Motor neuron (in vitro differentiated cells): ENCODE results near the gene LRSAM1. TPM values are rescaled to one million over a fixed set of nuclear protein-coding genes. Genes with fewer than 3 reads are reported as not detected.

Experiments used
- ATAC-seq, 8 experiments: fragments of 200-7000 bp; cut with Tn5 transposase; replicated peaks in 6 of 8; 2 replicates each; pipeline ENCODE4 v1.8.0; 2021; ENCODE audit warnings: mild to moderate bottlenecking in 8 of 8, moderate library complexity in 8 of 8
- H3K27ac ChIP-seq, 2 donors: fragments of 250-450 bp; sonication (Bioruptor Pico); 2 replicates each; pipeline ENCODE4 v1.9.0; 2021; ENCODE audit warnings: antibody characterized with exemption in 2 of 2, mild to moderate bottlenecking in 2 of 2, moderate library complexity in 1 of 2
- H3K4me1 ChIP-seq, 2 donors: fragments of 250-450 bp; sonication (Bioruptor Pico); replicated peaks in 1 of 2; 2 replicates each; pipeline ENCODE4 v1.6.1; 2021; ENCODE audit warnings: antibody characterized with exemption in 2 of 2, mild to moderate bottlenecking in 2 of 2, moderate library complexity in 1 of 2
- H3K4me3 ChIP-seq, 5 donors: fragments of 250-450 bp; sonication (Bioruptor Pico); 2 replicates each; pipeline ENCODE4 v1.9.0; 2021; ENCODE audit warnings: antibody characterized with exemption in 5 of 5, mild to moderate bottlenecking in 5 of 5, moderate library complexity in 4 of 5
- WGBS, 10 experiments: fragments of 450-650 bp; shearing (Covaris generic); methylation state at CpG; one replicate each; pipeline ENCODE4 v1.0.0; 2022; 5-methylcytosine and 5-hydroxymethylcytosine counted together
- in situ Hi-C, 9 experiments: fragments of 400-800 bp; cut with MboI; loops; one replicate each; pipeline ENCODE4 v1.15.0; 2021; ENCODE audit warnings: low sequenced_read_pairs in 9 of 9, low pct_unique_long_range_greater_than_20kb in 2 of 9; ENCODE audit not compliant: unreplicated experiment in 9 of 9
- total RNA-seq, 8 experiments: library from RNA; unstranded; fragments of 300-600 nt; gene quantifications; 2 replicates each; pipeline versions ENCODE4 v1.2.3 to v1.2.4, GENCODE V29; 2022

LRSAM1 gene
- total RNA-seq: 10 to 100 TPM; 11.5 to 24.1 (median 15.7) TPM

DNA sequence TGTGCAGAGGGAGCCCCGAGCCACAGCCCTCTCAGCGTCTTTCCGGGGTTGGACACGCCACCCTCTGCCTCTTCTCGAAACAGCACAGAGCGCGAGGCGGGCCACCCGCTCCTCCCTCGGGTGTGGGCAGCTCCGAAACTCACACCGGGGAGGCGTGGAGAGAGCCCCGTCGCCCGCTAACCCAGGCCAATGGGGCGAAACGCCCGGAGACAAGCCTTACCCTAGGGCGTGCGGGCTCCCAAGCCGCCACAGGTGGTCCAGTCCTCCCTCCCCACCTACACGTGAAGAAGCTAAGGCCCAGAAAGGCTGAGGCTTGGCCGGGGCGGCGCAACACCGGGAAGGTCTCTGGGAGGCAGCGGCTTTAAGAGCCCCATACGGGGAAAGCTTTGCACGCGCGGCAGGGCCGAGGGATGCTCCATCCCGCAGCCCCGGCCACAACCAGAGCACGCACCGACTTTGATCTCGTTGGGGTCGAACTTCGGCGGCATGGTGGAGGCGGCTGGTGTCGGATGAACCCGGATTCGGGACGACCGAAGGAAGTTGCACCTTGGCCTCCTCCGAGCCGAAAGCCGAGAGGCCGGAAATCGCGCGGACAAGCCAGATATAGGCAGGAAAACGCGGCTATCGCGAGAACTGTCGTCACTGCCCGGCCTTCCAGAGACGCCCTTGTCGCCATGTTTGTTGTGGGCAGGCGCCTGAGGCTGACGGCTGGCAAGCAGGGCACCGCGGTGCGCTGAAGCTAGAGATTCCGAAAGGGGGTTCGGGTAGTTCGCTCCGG, at the start of gene LRSAM1, which contains the start of gene RPL12:
Gene LRSAM1 (plus strand): TSS at position 681 of the 778 bp plus-strand sequence. CDS start 3,018 bp downstream, outside the sequence.
Gene RPL12 (minus strand): TSS at position 577 of the 778 bp plus-strand sequence. CDS start 89 bp downstream, at position 488.
- in situ Hi-C loops: no loop called here
- Histone ChIP-seq H3K27ac (peak within 1 kb of the TSS; percentile 63 to 74), H3K4me3 (peak within 1 kb of the TSS; percentile 61 to 91 (median 66)), H3K4me1 (peaks cover 13 to 16% of the 10 kb centered on the region in 2 donors)
- WGBS, 10 experiments: 0 to 2% (median 0%) methylated on average over 7 to 32 of the region's 71 CpGs; no CpG with 5 or more reads in 6 of the 10 experiments
- ATAC-seq: peak; percentile 49 to 84 (median 75)

- H3K4me1 ChIP-seq: peaks cover 5 to 7% of the 10 kb centered on the region in 2 donors
- 60 to 100% (median 80%) methylated on average over 1 to 6 of the region's 18 CpGs; no CpG with 5 or more reads in 5 of the 10 experiments for WGBS, 10 experiments
- no peak for ATAC-seq
- in situ Hi-C loops: no loop called here
- H3K27ac ChIP-seq: no peak overlapping the region
- no peak overlapping the region for H3K4me3 ChIP-seq
These were observed 48.8 kb upstream of the LRSAM1 start for GRCh38 chr9:127402401-127403090.

GRCh38 chr9:127403507-127404192, 47.7 kb upstream of the LRSAM1 start:
- in situ Hi-C loops: no loop called here
- Histone ChIP-seq H3K27ac (no peak overlapping the region), H3K4me1 (peaks cover under 1 to 1% of the 10 kb centered on the region in 2 donors), H3K4me3 (no peak overlapping the region)
- 80 to 86% methylated on average over 2 to 7 of the region's 22 CpGs; no CpG with 5 or more reads in 8 of the 10 experiments for WGBS, 10 experiments
- no peak for ATAC-seq

- Histone ChIP-seq H3K4me1 (no peaks in the 10 kb centered on the region), H3K4me3 (no peak overlapping the region), H3K27ac (no peak overlapping the region)
- in situ Hi-C loops: no loop called here
- WGBS, 10 experiments: 100% methylated on average over 1 of the region's 23 CpGs; no CpG with 5 or more reads in 9 of the 10 experiments
- ATAC-seq: no peak
These were observed 46.7 kb upstream of the LRSAM1 start for GRCh38 chr9:127404631-127405030.

DNA sequence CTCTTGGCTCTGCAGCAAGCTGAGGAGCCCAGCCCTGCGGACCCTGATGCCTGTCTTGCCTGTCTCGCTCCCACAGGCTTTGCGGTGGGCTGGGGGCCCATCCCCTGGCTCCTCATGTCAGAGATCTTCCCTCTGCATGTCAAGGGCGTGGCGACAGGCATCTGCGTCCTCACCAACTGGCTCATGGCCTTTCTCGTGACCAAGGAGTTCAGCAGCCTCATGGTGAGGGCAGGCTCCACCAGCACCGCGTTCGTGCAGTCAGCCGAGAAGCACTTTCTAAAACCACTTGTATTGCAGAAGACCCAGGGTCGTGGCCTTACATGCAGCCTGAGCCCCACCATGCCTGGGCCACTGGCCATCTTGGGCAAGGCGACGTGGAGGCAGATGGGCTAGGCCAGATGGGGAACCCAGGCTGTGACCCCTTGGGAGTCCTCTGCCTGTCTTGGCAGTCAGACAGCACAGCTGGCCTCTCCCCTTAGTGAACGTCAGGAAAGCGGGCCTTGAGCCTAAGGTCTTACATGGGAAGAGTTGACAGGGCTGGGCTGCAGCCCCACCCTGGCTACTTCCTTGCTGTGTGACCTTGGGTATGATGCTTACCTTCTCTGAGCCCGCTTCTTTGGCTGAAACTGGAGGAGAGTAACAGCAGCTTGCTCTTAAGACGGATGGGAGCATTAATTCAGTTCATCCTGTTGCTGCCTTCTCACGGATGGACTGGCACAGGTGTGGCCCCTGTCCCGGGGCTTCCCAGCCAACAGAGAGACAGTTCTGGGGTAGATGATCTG, 45.8 kb upstream of the LRSAM1 start:
- 60 to 100% (median 95%) methylated on average over 1 to 13 of the region's 20 CpGs; no CpG with 5 or more reads in 1 of the 10 experiments for WGBS, 10 experiments
- no peak overlapping the region for H3K4me3 ChIP-seq
- no peak for ATAC-seq
- H3K27ac ChIP-seq: no peak overlapping the region
- in situ Hi-C loops: no loop called here
- H3K4me1 ChIP-seq: no peaks in the 10 kb centered on the region

DNA sequence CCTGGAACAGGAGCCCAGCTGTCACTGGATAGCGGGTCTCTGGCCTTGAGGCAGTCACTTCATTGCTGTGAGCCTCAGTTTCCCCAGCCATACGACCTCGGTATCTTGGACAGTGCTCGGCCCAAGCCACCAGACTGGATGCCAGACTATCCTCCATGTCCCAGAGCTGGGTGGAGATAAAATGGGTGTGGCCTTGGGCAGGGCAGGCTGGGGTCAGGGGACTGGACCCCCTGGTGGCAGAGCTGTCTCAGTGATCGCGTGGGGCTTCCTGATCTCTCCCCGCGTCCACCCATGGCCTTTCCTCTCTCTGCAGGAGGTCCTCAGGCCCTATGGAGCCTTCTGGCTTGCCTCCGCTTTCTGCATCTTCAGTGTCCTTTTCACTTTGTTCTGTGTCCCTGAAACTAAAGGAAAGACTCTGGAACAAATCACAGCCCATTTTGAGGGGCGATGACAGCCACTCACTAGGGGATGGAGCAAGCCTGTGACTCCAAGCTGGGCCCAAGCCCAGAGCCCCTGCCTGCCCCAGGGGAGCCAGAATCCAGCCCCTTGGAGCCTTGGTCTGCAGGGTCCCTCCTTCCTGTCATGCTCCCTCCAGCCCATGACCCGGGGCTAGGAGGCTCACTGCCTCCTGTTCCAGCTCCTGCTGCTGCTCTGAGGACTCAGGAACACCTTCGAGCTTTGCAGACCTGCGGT, 44.4 kb upstream of the LRSAM1 start:
- in situ Hi-C loops: no loop called here
- 44 to 100% (median 96%) methylated on average over 1 to 7 of the region's 13 CpGs; no CpG with 5 or more reads in 4 of the 10 experiments for WGBS, 10 experiments
- no peak overlapping the region for H3K27ac ChIP-seq
- H3K4me3 ChIP-seq: no peak overlapping the region
- no peaks in the 10 kb centered on the region for H3K4me1 ChIP-seq
- peak in 2 of 8 experiments; percentile 5 to 25 for ATAC-seq

DNA sequence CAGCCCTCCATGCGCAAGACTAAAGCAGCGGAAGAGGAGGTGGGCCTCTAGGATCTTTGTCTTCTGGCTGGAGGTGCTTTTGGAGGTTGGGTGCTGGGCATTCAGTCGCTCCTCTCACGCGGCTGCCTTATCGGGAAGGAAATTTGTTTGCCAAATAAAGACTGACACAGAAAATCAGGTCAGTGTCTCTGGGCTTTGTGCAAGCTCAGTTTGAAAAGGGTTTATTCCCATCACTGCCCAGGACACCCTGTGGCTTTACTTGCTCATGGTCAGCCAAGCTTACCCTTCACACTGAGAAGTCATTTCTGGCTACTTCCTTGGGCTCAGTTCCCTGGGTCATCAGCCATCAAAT, 43.8 kb upstream of the LRSAM1 start:
- WGBS, 10 experiments: 48 to 100% (median 74%) methylated on average over 2 to 6 of the region's 6 CpGs; no CpG with 5 or more reads in 6 of the 10 experiments
- H3K4me3 ChIP-seq: no peak overlapping the region
- H3K27ac ChIP-seq: no peak overlapping the region
- no peaks in the 10 kb centered on the region for H3K4me1 ChIP-seq
- in situ Hi-C loops: no loop called here
- ATAC-seq: no peak

DNA sequence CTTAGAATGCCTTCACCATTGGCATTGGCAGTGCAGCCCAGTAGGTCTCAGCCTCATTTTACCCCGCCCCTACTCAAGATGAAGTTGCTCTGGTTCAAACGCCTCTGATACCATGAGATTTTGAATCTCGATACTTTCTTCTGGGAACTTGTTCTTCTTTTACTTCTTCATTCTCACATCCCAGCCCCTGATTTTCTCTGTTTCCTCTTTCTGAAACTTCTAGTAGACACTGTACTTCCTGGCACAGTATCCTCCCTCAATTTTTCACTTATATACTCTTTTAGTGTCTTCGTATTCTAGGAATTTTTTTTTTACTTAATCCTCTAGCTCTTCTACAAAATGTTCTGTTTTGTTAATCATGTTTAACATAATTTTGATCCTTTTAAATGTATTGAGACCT, 40.2 kb upstream of the LRSAM1 start:
- no peak for ATAC-seq
- H3K27ac ChIP-seq: no peak overlapping the region
- in situ Hi-C loops: loop anchor here in 1 of 9 experiments (10.0 kb wide), 1 partner anchor 196 kb away; no protein-coding TSS in a partner anchor
- 69 to 100% (median 94%) methylated on average over 1 to 4 of the region's 4 CpGs for WGBS, 10 experiments
- no peak overlapping the region for H3K4me3 ChIP-seq
- H3K4me1 ChIP-seq: peaks cover 0 to 3% of the 10 kb centered on the region in 2 donors

DNA sequence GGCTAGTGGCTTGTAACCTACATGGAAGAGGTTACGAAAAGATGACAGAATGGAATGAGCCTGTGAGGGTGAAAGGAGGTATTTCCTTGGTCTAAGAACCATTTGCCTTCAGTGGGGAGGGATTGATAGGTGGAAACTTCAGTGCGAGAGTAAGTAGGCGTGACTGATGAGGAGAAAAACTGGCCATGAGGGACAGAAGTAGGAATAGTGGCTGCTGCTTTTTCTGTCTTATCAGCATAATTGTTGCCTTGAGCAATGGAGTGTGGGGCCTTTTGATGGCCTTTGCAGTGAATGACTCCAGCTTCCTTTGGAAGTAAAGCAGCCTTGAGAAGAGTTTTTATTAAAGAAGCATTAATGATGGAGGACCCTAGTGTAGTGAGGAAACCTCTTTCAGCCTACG, 36.2 kb upstream of the LRSAM1 start:
- in situ Hi-C loops: loop anchor here in 1 of 9 experiments (10.0 kb wide), 1 partner anchor 200 kb away; no protein-coding TSS in a partner anchor

DNA sequence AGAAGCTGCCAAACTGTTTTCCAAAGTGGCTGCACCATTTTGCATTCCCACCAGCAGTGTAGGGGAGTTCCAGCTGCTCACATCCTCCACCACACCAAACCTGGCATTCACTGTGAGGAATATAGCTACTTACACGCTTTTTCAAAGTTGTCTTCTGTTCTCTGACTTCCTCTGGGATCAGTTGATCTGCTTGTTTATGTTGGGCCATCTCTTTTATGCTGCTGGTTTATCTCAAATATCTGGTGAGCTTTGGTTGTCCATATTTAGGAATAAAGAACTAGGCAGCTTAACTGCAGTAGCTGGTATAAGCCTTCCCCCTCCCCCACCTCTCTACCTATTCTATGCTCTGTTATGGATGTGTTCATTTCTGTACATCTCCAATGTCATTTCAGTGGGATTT, 35.7 kb upstream of the LRSAM1 start:
- ATAC-seq: no peak
- WGBS, 10 experiments: 50 to 100% (median 100%) methylated on average over 1 of the region's 1 CpG; no CpG with 5 or more reads in 4 of the 10 experiments
- no peak overlapping the region for H3K27ac ChIP-seq
- H3K4me1 ChIP-seq: peaks cover 6 to 10% of the 10 kb centered on the region in 2 donors
- in situ Hi-C loops: loop anchor here in 1 of 9 experiments (10.0 kb wide), 1 partner anchor 201 kb away; no protein-coding TSS in a partner anchor
- H3K4me3 ChIP-seq: no peak overlapping the region

More for the DNA sequence above, 36.2 kb upstream of the LRSAM1 start:
- Histone ChIP-seq H3K4me3 (no peak overlapping the region), H3K4me1 (peaks cover 6 to 10% of the 10 kb centered on the region in 2 donors), H3K27ac (no peak overlapping the region)
- 67 to 100% (median 88%) methylated on average over 2 to 4 of the region's 4 CpGs; no CpG with 5 or more reads in 1 of the 10 experiments for WGBS, 10 experiments
- no peak for ATAC-seq

DNA sequence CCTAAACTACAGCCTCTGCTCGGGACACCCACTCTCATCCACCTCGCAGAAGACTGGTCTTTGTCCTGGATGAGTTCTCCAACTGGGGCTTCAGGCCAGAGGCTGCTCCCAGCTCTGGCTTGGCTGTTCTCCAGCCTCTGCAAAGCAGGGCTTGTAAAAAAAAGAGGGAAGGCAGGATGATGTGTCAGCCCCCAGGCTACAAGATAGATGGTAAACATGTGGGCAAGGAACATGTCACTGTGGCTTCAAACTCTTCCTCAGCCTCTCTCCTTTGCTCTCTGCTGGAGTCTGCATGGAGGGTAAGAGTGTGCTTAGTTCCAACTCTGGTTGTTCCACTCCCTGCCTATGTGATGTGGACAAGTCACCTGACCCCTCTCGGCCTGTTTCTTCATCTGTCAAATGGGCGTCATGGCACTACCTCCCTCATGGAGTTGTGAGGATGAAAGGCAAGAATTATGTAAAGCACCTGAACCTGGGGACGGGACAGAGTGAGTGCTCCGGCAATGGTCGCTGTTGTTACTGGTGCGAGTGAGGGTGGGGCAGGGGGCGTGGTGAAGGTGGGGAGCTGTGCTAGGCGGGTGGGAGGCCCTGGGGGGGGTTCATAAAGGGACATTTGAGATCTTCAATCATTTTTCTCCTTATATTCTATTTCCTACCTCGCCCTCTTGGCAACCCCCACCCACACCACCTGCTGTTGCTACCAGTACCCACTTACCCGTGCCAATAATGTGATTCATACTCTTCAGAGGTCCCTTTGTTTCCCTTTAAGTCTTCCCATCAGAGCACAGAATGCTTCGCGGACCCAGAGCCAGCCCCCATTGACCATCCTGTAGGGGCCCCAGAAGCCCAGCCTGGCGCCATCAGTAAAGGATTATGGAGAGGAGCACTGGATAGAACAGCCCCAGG, 33.9 kb upstream of the LRSAM1 start:
- in situ Hi-C loops: loop anchor here in 1 of 9 experiments (10.0 kb wide), 1 partner anchor 203 kb away; no protein-coding TSS in a partner anchor
- Histone ChIP-seq H3K27ac (no peak overlapping the region), H3K4me1 (peaks cover 9 to 15% of the 10 kb centered on the region in 2 donors), H3K4me3 (no peak overlapping the region)
- 25 to 100% (median 68%) methylated on average over 1 to 5 of the region's 15 CpGs; no CpG with 5 or more reads in 2 of the 10 experiments for WGBS, 10 experiments
- peak in 6 of 8 experiments; percentile 12 to 56 (median 38) for ATAC-seq
